Mesothelial cell of epicardium (in vitro differentiated cells): Measurements from ENCODE around the gene ZYG11A. TPM values are rescaled to one million over a fixed set of nuclear protein-coding genes. Genes with fewer than 3 reads are reported as not detected.

Experiments
- DNase-seq, 2 experiments: peaks; one replicate each; pipeline ENCODE4 v3.0.0; 2021; ENCODE audit warnings: low spot score in 2 of 2; ENCODE audit not compliant: unreplicated experiment in 2 of 2
- H3K27ac Mint-ChIP-seq: 2 replicates; pipeline ENCODE4 v1.8.0; 2021; ENCODE audit warnings: mixed read lengths
- H3K27me3 Mint-ChIP-seq: 2 replicates; pipeline ENCODE4 v1.8.0; 2021; ENCODE audit warnings: low read depth, mixed read lengths
- H3K36me3 Mint-ChIP-seq: 2 replicates; pipeline ENCODE4 v1.8.0; 2021; ENCODE audit warnings: mixed read lengths
- H3K4me1 Mint-ChIP-seq: 2 replicates; pipeline ENCODE4 v1.8.0; 2021; ENCODE audit warnings: mixed read lengths
- H3K4me3 Mint-ChIP-seq: 2 replicates; pipeline ENCODE4 v1.8.0; 2021; ENCODE audit warnings: mild to moderate bottlenecking, moderate library complexity, mixed read lengths
- H3K9me3 Mint-ChIP-seq: 2 replicates; pipeline ENCODE4 v1.8.0; 2021; ENCODE audit warnings: mixed read lengths
- CTCF ChIP-seq: fragments of 200-600 bp; sonication (generic); IDR thresholded peaks from one replicate; pipeline ENCODE4 v1.5.0; 2021; ENCODE audit warnings: antibody characterized with exemption; ENCODE audit not compliant: unreplicated experiment
- total RNA-seq: library from RNA; stranded (reverse); gene quantifications from 3 replicates; pipeline ENCODE4 v1.2.1, GENCODE V29; 2021

Gene ZYG11A
- total RNA-seq, 1 donor from 2014 or later, result not detected

DNA sequence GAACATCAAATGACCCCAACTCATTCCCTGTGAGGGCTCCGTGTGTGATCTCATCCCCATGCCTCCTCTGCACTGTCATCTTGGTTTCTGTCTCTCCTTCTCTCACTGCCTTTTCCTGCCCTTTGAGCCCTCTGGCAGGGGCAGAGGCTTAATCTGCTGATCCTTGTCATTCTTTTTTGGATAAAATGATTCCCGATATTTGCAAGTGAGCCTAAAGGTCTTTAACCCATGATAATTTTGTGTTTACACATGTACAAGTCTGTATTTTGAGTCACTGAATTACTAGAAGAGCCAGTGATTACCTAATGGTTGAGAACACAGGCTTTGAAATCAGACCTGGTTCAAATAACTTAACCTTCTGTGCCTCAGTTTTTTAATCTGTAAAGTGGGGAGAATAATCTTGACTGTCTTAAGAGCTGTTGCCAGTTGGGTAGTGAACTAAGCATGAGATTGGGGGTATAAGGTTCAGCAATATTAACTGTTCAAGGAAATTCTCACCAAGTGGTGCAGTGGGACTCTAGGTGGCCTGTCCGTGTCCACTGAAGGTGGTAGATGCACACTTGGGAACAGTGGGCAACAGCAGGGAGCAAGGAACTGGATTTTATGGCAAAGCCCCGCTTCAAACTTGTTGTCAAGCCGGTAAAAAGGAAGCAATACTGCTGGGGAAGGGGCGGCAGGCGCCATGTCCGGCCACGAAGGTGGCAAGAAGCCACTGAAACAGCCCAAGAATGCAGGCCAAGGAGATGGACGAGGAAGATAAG is 77.3 kb downstream of the ZYG11A start:
- Mint-ChIP-seq H3K27ac (no peak overlapping the region), H3K27me3 (peaks cover 30% of the 10 kb centered on the region), H3K36me3 (peaks cover 6% of the 10 kb centered on the region), H3K9me3 (peaks cover 8% of the 10 kb centered on the region), H3K4me3 (peak overlapping the region; percentile 77), H3K4me1 (peaks cover 2% of the 10 kb centered on the region)
- DNase-seq, result no peak
- no peak for TF ChIP-seq CTCF

- TF ChIP-seq CTCF, result no peak
- Mint-ChIP-seq H3K27me3 (peaks cover 38% of the 10 kb centered on the region), H3K9me3 (peaks cover 8% of the 10 kb centered on the region), H3K27ac (peak overlapping the region; percentile 76), H3K4me1 (peaks cover 2% of the 10 kb centered on the region), H3K4me3 (peak overlapping the region; percentile 77), H3K36me3 (peaks cover 6% of the 10 kb centered on the region)
- peak in 1 of 2 experiments; percentile 44 for DNase-seq
Observed at GRCh38 chr1:52920791-52921291, 78.3 kb downstream of the ZYG11A start.

DNA sequence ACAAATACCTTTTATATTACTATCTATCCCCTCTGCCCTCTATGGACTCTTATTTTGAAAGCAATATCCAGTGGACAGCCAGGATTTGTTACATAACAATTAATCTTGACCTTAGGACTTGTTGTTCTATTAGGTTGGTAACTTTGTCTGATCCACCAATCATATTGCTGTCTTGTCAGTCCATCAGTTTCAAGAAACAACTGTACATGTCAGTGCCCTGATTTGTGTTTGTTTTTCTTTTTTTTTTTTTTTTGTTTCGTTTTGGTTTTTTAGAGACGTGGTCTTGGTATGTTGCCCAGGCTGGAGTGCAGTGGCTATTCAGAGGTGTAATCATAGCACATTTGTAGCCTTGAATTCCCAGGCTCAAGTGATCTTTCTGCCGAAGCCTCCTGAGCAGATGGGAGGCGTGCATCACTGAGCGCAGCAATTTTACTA is 83.0 kb downstream of the ZYG11A start:
- no peak for DNase-seq
- H3K27me3 Mint-ChIP-seq, result peaks cover 48% of the 10 kb centered on the region

GRCh38 chr1:52926864-52927211 is 84.3 kb downstream of the ZYG11A start:
- H3K9me3 Mint-ChIP-seq, result no peaks in the 10 kb centered on the region
- no peak for TF ChIP-seq CTCF
- no peak overlapping the region for H3K27ac Mint-ChIP-seq
- peaks cover 9% of the 10 kb centered on the region for H3K4me1 Mint-ChIP-seq
- no peaks in the 10 kb centered on the region for H3K36me3 Mint-ChIP-seq
- H3K27me3 Mint-ChIP-seq, result peaks cover 46% of the 10 kb centered on the region
- H3K4me3 Mint-ChIP-seq, result peak overlapping the region; percentile 75
- no peak for DNase-seq

More for the DNA sequence above, 83.0 kb downstream of the ZYG11A start:
- H3K36me3 Mint-ChIP-seq, result no peaks in the 10 kb centered on the region
- H3K4me3 Mint-ChIP-seq, result peak overlapping the region; percentile 51
- H3K4me1 Mint-ChIP-seq, result peaks cover 9% of the 10 kb centered on the region
- TF ChIP-seq CTCF, result no peak
- H3K27ac Mint-ChIP-seq, result no peak overlapping the region
- no peaks in the 10 kb centered on the region for H3K9me3 Mint-ChIP-seq

GRCh38 chr1:52927212-52928014 is 84.9 kb downstream of the ZYG11A start, which contains the start of gene SCP2:
Gene SCP2, plus strand, starts transcription at chr1:52927276. Its CDS starts 121 bp downstream, at chr1:52927397.
- H3K4me3 Mint-ChIP-seq, result peak within 1 kb of the TSS; percentile 75
- H3K36me3 Mint-ChIP-seq, result no peaks in the 10 kb centered on the region
- peak; percentile 71 to 81 for DNase-seq
- peak within 1 kb of the TSS; percentile 31 for H3K27ac Mint-ChIP-seq
- H3K27me3 Mint-ChIP-seq, result peaks cover 47% of the 10 kb centered on the region
- no peak for TF ChIP-seq CTCF
- peaks cover 9% of the 10 kb centered on the region for H3K4me1 Mint-ChIP-seq
- H3K9me3 Mint-ChIP-seq, result no peaks in the 10 kb centered on the region
